ENCODE measurements around the gene ACER2.

Gene ACER2

GRCh38 chr9:19493876-19494275 is 85.1 kb downstream of the ACER2 start:
- in situ Hi-C loops (cut with MboI; ENCODE audit: low pct_unique_long_range_greater_than_20kb, low sequenced_read_pairs, unreplicated experiment) = loop anchor here (25.0 kb wide), 1 partner anchor 1143 kb away; no protein-coding TSS in a partner anchor
- no peak for DNase-seq (ENCODE audit: low spot score)
- TF ChIP-seq CTCF (IDR thresholded peaks at IDR 0.05; ENCODE audit: extremely low read depth, insufficient read depth, missing control alignments) = no peak

- no peak for DNase-seq (ENCODE audit: low spot score)
- in situ Hi-C loops (cut with MboI; ENCODE audit: low pct_unique_long_range_greater_than_20kb, low sequenced_read_pairs, unreplicated experiment) = loop anchor here (25.0 kb wide), 1 partner anchor 1142 kb away; no protein-coding TSS in a partner anchor
- no peak for TF ChIP-seq CTCF (IDR thresholded peaks at IDR 0.05; ENCODE audit: extremely low read depth, insufficient read depth, missing control alignments)
Observed at GRCh38 chr9:19495186-19496028, 86.6 kb downstream of the ACER2 start.

- in situ Hi-C loops (cut with MboI; ENCODE audit: low pct_unique_long_range_greater_than_20kb, low sequenced_read_pairs, unreplicated experiment) = loop anchor here (25.0 kb wide), 1 partner anchor 1141 kb away; no protein-coding TSS in a partner anchor
- no peak for TF ChIP-seq CTCF (IDR thresholded peaks at IDR 0.05; ENCODE audit: extremely low read depth, insufficient read depth, missing control alignments)
- no peak for DNase-seq (ENCODE audit: low spot score)
Observed at GRCh38 chr9:19496321-19497050, 87.7 kb downstream of the ACER2 start.

GRCh38 chr9:19497276-19497675 is 88.5 kb downstream of the ACER2 start:
- in situ Hi-C loops (cut with MboI; ENCODE audit: low pct_unique_long_range_greater_than_20kb, low sequenced_read_pairs, unreplicated experiment) = loop anchor here (25.0 kb wide), 1 partner anchor 1140 kb away; no protein-coding TSS in a partner anchor
- no peak for TF ChIP-seq CTCF (IDR thresholded peaks at IDR 0.05; ENCODE audit: extremely low read depth, insufficient read depth, missing control alignments)
- no peak for DNase-seq (ENCODE audit: low spot score)

- no peak for TF ChIP-seq CTCF (IDR thresholded peaks at IDR 0.05; ENCODE audit: extremely low read depth, insufficient read depth, missing control alignments)
- no peak for DNase-seq (ENCODE audit: low spot score)
- in situ Hi-C loops (cut with MboI; ENCODE audit: low pct_unique_long_range_greater_than_20kb, low sequenced_read_pairs, unreplicated experiment) = loop anchor here (25.0 kb wide), 1 partner anchor 1139 kb away; no protein-coding TSS in a partner anchor
Observed at GRCh38 chr9:19498015-19498414, 89.2 kb downstream of the ACER2 start.
